Heart right ventricle (tissue), 16 donors: ENCODE results near the gene ALG12. TPM values are rescaled to one million over a fixed set of nuclear protein-coding genes. Genes with fewer than 3 reads are reported as not detected.
A peak's percentile ranks its signal among the peaks of the same experiment; 100 is the strongest.
"Not testable (repeated sequence)": the region's sequence is repeated elsewhere in the genome, so short reads cannot be mapped to it uniquely, and the experiment has no call there.

Experiments
- ATAC-seq, 8 donors: fragments of 200-7000 bp; cut with Tn5 transposase; one replicate each; pipeline ENCODE4 v1.9.1; 2020; ENCODE audit warnings: mild to moderate bottlenecking in 8 of 8, moderate library complexity in 8 of 8, moderate number of reproducible peaks in 1 of 8
- DNase-seq, 2 donors: peaks; one replicate each; pipeline ENCODE4 v3.0.0-alpha.2; 2020
- H3K27ac ChIP-seq, 10 donors: fragments of 200-600 bp; sonication (generic) in 2 of 10; one replicate each; pipeline versions ENCODE4 v1.5.0 to v1.8.0; 2020 to 2022; ENCODE audit warnings: mild to moderate bottlenecking in 3 of 10
- H3K27me3 ChIP-seq, 7 donors: fragments of 200-600 bp; one replicate each; pipeline ENCODE4 v1.8.0; 2021 to 2022; ENCODE audit warnings: mild to moderate bottlenecking in 2 of 7
- H3K36me3 ChIP-seq, 9 donors: fragments of 200-600 bp; sonication (generic) in 1 of 9; one replicate each; pipeline versions ENCODE4 v1.5.0 to v1.8.0; 2020 to 2022; ENCODE audit warnings: mild to moderate bottlenecking in 2 of 9
- H3K4me1 ChIP-seq, 9 donors: fragments of 200-600 bp; sonication (generic) in 1 of 9; one replicate each; pipeline versions ENCODE4 v1.5.0 to v1.8.0; 2020 to 2022; ENCODE audit warnings: mild to moderate bottlenecking in 4 of 9
- H3K4me3 ChIP-seq, 10 donors: fragments of 200-600 bp; sonication (generic) in 2 of 10; one replicate each; pipeline versions ENCODE4 v1.5.0 to v1.8.0; 2020 to 2022; ENCODE audit warnings: mild to moderate bottlenecking in 7 of 10, moderate library complexity in 2 of 10
- H3K9me3 ChIP-seq, 11 donors: fragments of 200-600 bp in 10 of 11; sonication (generic) in 2 of 11; one replicate each; pipeline versions ENCODE4 v1.5.0 to v1.8.0; 2013 to 2022; ENCODE audit warnings: mild to moderate bottlenecking in 2 of 11, control low read depth in 1 of 11, moderate library complexity in 1 of 11
- WGBS, 2 donors: extraction: QIAGEN DNeasy Blood & Tissue Kit; methylation state at CpG; one replicate each; pipeline ENCODE4 v1.1.7; 2013; ENCODE audit warnings: inconsistent platforms in 1 of 2; 5-methylcytosine and 5-hydroxymethylcytosine counted together
- intact Hi-C, 10 donors: fragments of 100-400 bp; cut with DNase I; formaldehyde crosslinking; loops; one replicate each; pipeline versions ENCODE4 v1.11.1 to v1.14.2; 2022
- polyA plus RNA-seq, 2 donors: library from polyadenylated mRNA; stranded (reverse); fragments of 200-250 nt; gene quantifications; one replicate each; pipeline ENCODE4 v1.2.3, GENCODE V29; 2013
- total RNA-seq, 10 donors: library from RNA; stranded (reverse); fragmentation: NEBNext Ultra II Directional in 3 of 10; extraction: Animal tissue kit (Norgen Biotek cat#: 25700) in 3 of 10; gene quantifications; one replicate each; pipeline versions ENCODE4 v1.2.1 to v1.2.4, GENCODE V29; 2021 to 2023
- TF ChIP-seq, protein P1 (sequence below), 9 donors: fragments of 200-600 bp; sonication (generic) in 2 of 9; IDR thresholded peaks; one replicate each; pipeline versions ENCODE4 v1.5.0 to v1.8.0; 2021 to 2022; ENCODE audit warnings: antibody characterized with exemption in 9 of 9, mild to moderate bottlenecking in 5 of 9, moderate library complexity in 1 of 9
- donor health status: Arrhythmogenic right ventricular cardiomyopathy.
- donor health status: ischemic (EF 13 %, LVEDD 7.1; RV severe dilation, severe dysfunction).
- donor health status: healthy with polysubstance abuse.
- donor health status: DM: no; HTN: yes; CAD: no.
- donor health status: DM: no; HTN: no; CAD: no.
- donor health status: ischemic (EF 25% LVEDD 6.9; RV normal size, moderate dysfunction).
- donor health status: ischemic (EF 25% LVEDD 5.7; RV mildly dilated, moderate dysfunction).
- donor health status: healthy.
- donor health status: DM: yes; HTN: yes; CAD: no.
- donor health status: Ischemic cardiomyopathy.
- donor health status: ischemic (EF 35%, LVEDD 5.7; RV mildly dilated, moderate dysfunction).
- donor health status: nonischemic (EF 11% LVEDD 7.7; RV severe dilation, severe dysfunction).
- donor health status: DM: yes; HTN: yes; CAD: no.
- donor health status: PGD.
- donor health status: ischemic (EF 29% LVEDD 5.4; RV normal size, mild dysfunction).
- donor health status: nonischemic (EF 23%, LVEDD 6.1; RV moderate dilation, normal function).

ALG12 gene
- total and polyA plus RNA-seq, 12 donors, result 9.6 to 19.8 (median 14.1) TPM

DNA sequence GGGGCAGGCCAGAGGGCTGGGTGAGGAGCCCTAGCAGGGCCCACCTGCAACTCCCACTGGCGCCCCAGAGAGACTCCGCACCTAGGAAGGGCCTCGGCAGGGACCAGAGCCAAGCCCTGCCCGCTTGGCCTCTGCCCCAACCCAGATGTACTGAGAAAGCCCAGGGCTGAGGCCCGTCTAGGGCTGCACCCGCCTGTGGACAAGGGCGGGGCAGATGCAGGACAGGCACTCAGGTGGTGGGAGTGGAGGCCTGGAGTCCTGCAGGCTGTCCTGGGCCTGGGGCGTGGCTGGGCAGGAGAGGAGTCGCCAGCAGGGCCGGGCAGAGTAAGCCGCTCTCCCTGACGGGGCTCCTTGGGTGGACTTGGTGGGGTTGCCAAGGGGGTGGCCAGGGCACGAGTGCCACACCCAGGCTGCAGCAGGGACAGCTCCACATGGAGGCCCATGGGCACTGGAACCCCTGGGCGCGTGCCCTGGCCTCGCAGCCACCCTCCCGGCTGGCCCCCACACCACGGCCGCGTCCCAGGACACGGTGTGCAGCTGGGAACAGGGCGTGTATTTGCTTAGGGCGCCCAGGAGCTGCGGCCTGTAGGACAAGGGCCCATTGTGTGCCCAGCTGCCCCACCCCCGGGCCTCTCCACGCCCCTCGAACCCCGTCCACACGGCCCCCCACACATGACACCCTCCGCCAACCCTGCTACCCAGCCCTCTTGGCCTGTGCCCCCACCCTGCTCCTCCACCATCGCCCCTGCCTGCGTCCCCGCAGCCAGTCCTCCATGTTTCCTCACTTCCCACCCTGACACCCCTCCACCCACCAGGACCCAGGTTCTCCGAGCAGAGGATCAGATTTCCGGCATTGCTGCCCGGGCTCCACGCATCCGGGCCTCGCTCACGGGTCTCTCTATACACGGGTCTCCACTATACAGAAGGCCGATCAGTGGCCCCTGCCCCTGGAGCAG is 31.0 kb upstream of the ALG12 start:
- Histone ChIP-seq H3K4me3 (no peak overlapping the region), H3K9me3 (no peaks in the 10 kb centered on the region), H3K4me1 (peaks cover 14 to 34% (median 17%) of the 10 kb centered on the region in 9 donors), H3K36me3 (no peaks in the 10 kb centered on the region), H3K27ac (no peak overlapping the region), H3K27me3 (no peaks in the 10 kb centered on the region)
- intact Hi-C loops, result no loop called here
- ATAC-seq, result peak in 7 of 8 donors; percentile 5 to 53 (median 36)
- WGBS, 2 donors, result 81 to 83% methylated on average over 42 of the region's 42 CpGs
- TF ChIP-seq, protein P1, sequence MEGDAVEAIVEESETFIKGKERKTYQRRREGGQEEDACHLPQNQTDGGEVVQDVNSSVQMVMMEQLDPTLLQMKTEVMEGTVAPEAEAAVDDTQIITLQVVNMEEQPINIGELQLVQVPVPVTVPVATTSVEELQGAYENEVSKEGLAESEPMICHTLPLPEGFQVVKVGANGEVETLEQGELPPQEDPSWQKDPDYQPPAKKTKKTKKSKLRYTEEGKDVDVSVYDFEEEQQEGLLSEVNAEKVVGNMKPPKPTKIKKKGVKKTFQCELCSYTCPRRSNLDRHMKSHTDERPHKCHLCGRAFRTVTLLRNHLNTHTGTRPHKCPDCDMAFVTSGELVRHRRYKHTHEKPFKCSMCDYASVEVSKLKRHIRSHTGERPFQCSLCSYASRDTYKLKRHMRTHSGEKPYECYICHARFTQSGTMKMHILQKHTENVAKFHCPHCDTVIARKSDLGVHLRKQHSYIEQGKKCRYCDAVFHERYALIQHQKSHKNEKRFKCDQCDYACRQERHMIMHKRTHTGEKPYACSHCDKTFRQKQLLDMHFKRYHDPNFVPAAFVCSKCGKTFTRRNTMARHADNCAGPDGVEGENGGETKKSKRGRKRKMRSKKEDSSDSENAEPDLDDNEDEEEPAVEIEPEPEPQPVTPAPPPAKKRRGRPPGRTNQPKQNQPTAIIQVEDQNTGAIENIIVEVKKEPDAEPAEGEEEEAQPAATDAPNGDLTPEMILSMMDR (IDR thresholded peaks at IDR 0.05), result no peak
- DNase-seq, result no peak

DNA sequence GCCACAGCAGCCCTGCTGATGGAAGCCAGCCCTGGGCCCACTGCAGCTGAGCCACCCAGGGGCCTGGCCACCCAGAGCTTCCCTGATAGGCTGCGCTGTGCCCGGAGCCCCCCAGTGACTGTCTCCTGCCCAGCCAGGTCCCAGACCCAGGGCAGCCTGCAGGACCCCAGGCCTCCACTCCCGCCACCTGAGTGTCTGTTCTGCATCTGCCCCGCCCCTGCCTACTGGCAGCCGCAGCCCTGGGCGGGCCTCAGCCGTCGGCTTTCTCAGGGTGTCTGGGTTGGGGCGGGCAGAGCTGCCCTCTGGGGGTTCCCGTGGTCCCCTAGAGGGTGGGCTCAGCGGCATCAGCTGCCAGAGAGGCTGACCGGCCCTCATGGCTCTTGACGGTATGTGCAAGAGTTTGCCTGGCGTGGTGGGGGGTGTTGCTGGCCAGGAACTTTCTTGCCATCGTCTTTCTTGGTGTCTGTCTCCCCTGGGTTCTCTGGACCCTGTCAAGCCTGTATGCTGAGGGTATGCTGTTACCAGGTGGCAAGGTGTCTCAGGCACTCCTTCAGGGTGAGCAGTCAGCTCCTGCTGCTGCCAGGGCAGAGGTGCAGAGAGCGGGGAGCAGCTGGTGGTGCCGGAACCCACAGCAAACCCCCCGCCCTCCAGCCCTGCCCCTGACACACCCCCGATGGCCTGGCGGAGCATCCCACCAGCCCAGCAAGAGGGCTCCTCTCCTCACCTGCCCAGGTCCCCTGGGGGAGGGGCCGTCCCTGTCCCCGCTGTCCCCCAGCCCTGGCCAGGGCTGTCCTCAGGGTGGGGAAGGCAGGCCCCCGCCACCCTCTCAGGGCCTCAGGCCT is 30.1 kb upstream of the ALG12 start:
- Histone ChIP-seq H3K27ac (no peak overlapping the region), H3K27me3 (no peaks in the 10 kb centered on the region), H3K36me3 (no peaks in the 10 kb centered on the region), H3K4me1 (peaks cover 5 to 25% (median 8%) of the 10 kb centered on the region in 9 donors), H3K9me3 (no peaks in the 10 kb centered on the region), H3K4me3 (no peak overlapping the region)
- 86 to 88% methylated on average over 21 to 23 of the region's 23 CpGs for WGBS, 2 donors
- intact Hi-C loops, result no loop called here
- TF ChIP-seq, protein P1 (IDR thresholded peaks at IDR 0.05), result no peak
- DNase-seq (no peak), ATAC-seq (peak in 2 of 8 donors; percentile 3 to 5)

DNA sequence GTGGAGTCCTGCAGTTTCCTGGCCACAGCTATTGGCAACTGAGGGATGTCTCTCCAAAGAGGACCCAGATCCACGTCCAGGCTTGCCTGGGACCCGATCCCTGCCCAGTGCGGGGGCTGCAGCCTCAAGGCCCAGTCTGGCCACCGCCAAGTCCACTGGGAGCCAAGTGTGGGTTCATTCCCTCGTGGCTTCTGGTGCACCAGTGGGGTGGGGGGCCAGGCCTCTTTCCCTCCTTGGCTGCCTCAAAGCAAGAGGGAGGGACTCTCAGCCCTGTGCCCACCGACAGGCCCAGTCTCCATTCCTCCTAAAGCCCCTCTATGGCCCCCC is 29.0 kb upstream of the ALG12 start:
- Histone ChIP-seq H3K36me3 (no peaks in the 10 kb centered on the region), H3K4me1 (peaks cover 0 to 14% (median 4%) of the 10 kb centered on the region in 9 donors), H3K27ac (no peak overlapping the region), H3K27me3 (no peaks in the 10 kb centered on the region), H3K9me3 (no peaks in the 10 kb centered on the region), H3K4me3 (no peak overlapping the region)
- intact Hi-C loops, result no loop called here
- TF ChIP-seq, protein P1 (IDR thresholded peaks at IDR 0.05), result no peak
- WGBS, 2 donors, result 86 to 88% methylated on average over 6 of the region's 6 CpGs
- ATAC-seq (no peak), DNase-seq (no peak)

DNA sequence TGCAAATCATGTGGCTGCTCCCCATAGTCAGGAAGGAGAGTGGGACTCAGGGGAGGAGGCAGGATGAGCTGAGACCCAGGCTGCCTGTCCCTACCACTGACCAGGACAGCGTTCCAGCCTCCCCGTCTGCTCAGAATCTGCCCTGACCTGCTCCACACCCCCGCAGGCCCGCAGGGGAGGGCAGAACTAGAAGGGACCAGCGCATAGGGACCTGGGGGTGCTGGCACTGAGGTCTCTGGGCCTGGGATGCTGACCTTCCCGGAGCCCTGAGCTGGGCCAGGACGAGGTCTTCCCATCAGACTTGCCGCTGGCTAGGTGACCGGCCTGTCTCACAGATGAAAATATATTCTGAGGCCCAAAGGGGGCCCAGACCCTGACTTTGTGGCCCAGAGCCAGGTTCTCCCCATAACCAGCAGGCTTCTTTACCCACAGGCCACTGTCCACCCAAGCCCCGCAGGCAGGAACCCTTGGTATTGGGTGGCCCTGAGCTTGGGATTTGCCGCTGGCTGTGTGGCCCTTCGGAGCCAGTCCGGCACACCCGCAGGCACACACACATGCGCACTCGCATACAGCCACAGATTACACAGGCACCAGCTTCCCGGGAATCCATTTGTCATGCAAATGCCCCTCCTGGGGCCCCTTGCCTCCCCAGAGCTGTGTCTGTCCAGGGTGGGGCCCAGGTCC is 28.5 kb upstream of the ALG12 start:
- intact Hi-C loops, result no loop called here
- Histone ChIP-seq H3K4me1 (peaks cover 0 to 12% (median 4%) of the 10 kb centered on the region in 9 donors), H3K4me3 (no peak overlapping the region), H3K27me3 (no peaks in the 10 kb centered on the region), H3K9me3 (no peaks in the 10 kb centered on the region), H3K36me3 (no peaks in the 10 kb centered on the region), H3K27ac (no peak overlapping the region)
- WGBS, 2 donors, result 86 to 89% methylated on average over 17 of the region's 17 CpGs
- TF ChIP-seq, protein P1 (IDR thresholded peaks at IDR 0.05), result no peak
- DNase-seq, result no peak
- ATAC-seq, result no peak

DNA sequence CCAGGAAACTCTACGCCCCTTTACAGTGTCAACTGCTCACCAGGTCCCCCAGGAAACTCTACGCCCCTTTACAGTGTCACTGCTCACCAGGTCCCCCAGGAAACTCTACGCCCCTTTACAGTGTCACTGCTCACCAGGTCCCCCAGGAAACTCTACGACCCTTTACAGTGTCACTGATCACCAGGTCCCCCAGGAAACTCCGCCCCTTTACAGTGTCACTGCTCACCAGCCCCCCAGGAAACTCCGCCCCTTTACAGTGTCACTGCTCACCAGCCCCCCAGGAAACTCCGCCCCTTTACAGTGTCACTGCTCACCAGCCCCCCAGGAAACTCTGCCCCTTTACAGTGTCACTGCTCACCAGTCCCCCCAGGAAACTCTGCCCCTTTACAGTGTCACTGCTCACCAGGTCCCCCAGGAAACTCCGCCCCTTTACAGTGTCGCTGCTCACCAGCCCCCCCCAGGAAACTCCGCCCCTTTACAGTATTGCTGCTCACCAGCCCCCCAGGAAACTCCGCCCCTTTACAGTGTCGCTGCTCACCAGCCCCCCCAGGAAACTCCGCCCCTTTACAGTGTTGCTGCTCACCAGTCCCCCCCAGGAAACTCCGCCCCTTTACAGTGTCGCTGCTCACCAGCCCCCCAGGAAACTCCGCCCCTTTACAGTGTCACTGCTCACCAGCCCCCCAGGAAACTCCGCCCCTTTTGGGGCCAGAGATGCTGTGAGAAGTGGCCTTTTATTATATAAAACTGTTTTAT is 27.0 kb upstream of the ALG12 start:
- DNase-seq, H3K9me3 ChIP-seq, H3K27me3 ChIP-seq, H3K36me3 ChIP-seq, H3K4me3 ChIP-seq, ATAC-seq, intact Hi-C loops: not testable (repeated sequence)
- WGBS, 2 donors, result 88 to 89% methylated on average over 17 of the region's 17 CpGs
- peaks cover 0 to 12% (median 4%) of the 10 kb centered on the region in 9 donors for H3K4me1 ChIP-seq
- peak overlapping the region in 1 of 10 donors; percentile 62 for H3K27ac ChIP-seq
